ENCODE results near the gene FOXF2. TPM values are rescaled to one million over a fixed set of nuclear protein-coding genes. Genes with fewer than 3 reads are reported as not detected.

Gene FOXF2
- total RNA-seq, 4 donors from 2014 or later: 0.59 to 1.4 (median 0.77) TPM

GRCh38 chr6:1394514-1395463, 5.4 kb downstream of the FOXF2 start:
- WGBS, 2 donors: 46 to 53% methylated on average over 21 of the region's 21 CpGs
- peak in 1 of 2 donors; percentile 37 for DNase-seq (ENCODE audit: low spot score in 2 of 2)
- TF ChIP-seq CTCF (IDR thresholded peaks at IDR 0.05) (no peak), POLR2A (IDR thresholded peaks at IDR 0.05) (no peak)
- no peak overlapping the region for H3K4me3 ChIP-seq (ENCODE audit: low read depth, poor library complexity, severe bottlenecking)
- intact Hi-C loops (cut with DNase I; ENCODE audit: low total_unique reads): loop anchor here (10.0 kb wide), 1 partner anchor 800 kb away; no protein-coding TSS in a partner anchor

GRCh38 chr6:1395506-1395905, 6.1 kb downstream of the FOXF2 start:
- TF ChIP-seq POLR2A (IDR thresholded peaks at IDR 0.05) (no peak), CTCF (IDR thresholded peaks at IDR 0.05) (no peak)
- WGBS, 2 donors: 61 to 63% methylated on average over 4 of the region's 4 CpGs
- no peak overlapping the region for H3K4me3 ChIP-seq (ENCODE audit: low read depth, poor library complexity, severe bottlenecking)
- DNase-seq (ENCODE audit: low spot score in 2 of 2): no peak
- intact Hi-C loops (cut with DNase I; ENCODE audit: low total_unique reads): loop anchor here (10.0 kb wide), 1 partner anchor 801 kb away; no protein-coding TSS in a partner anchor

GRCh38 chr6:1395941-1396908, 6.8 kb downstream of the FOXF2 start:
- 71 to 72% methylated on average over 15 of the region's 15 CpGs for WGBS, 2 donors
- DNase-seq (ENCODE audit: low spot score in 2 of 2): no peak
- no peak overlapping the region for H3K4me3 ChIP-seq (ENCODE audit: low read depth, poor library complexity, severe bottlenecking)
- TF ChIP-seq CTCF (IDR thresholded peaks at IDR 0.05) (no peak), POLR2A (IDR thresholded peaks at IDR 0.05) (no peak)
- intact Hi-C loops (cut with DNase I; ENCODE audit: low total_unique reads): loop anchor here (10.0 kb wide), 1 partner anchor 801 kb away; no protein-coding TSS in a partner anchor

GRCh38 chr6:1396952-1397868, 7.8 kb downstream of the FOXF2 start:
- WGBS, 2 donors: 30 to 31% methylated on average over 28 of the region's 28 CpGs
- DNase-seq (ENCODE audit: low spot score in 2 of 2): peak; percentile 49 to 92
- no peak for TF ChIP-seq CTCF (IDR thresholded peaks at IDR 0.05)
- no peak for TF ChIP-seq POLR2A (IDR thresholded peaks at IDR 0.05)
- no peak overlapping the region for H3K4me3 ChIP-seq (ENCODE audit: low read depth, poor library complexity, severe bottlenecking)
- intact Hi-C loops (cut with DNase I; ENCODE audit: low total_unique reads): loop anchor here (10.0 kb wide), 1 partner anchor 802 kb away; no protein-coding TSS in a partner anchor
